Measurements from ENCODE around the gene CARS2.
A peak's percentile ranks its signal among the peaks of the same experiment; 100 is the strongest.
"Not testable (repeated sequence)": the region's sequence is repeated elsewhere in the genome, so short reads cannot be mapped to it uniquely, and the experiment has no call there.

CARS2 gene, protein sequence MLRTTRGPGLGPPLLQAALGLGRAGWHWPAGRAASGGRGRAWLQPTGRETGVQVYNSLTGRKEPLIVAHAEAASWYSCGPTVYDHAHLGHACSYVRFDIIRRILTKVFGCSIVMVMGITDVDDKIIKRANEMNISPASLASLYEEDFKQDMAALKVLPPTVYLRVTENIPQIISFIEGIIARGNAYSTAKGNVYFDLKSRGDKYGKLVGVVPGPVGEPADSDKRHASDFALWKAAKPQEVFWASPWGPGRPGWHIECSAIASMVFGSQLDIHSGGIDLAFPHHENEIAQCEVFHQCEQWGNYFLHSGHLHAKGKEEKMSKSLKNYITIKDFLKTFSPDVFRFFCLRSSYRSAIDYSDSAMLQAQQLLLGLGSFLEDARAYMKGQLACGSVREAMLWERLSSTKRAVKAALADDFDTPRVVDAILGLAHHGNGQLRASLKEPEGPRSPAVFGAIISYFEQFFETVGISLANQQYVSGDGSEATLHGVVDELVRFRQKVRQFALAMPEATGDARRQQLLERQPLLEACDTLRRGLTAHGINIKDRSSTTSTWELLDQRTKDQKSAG

GRCh38 chr13:110705826-110706569 is at the start of gene CARS2:
Gene CARS2, minus strand, starts transcription at chr13:110706116. Its CDS starts 23 bp downstream, at chr13:110706093.
- peak within 1 kb of the TSS; percentile 92 for H3K4me3 Mint-ChIP-seq
- peak within 1 kb of the TSS; percentile 92 for H3K27ac Mint-ChIP-seq
- peaks cover 22% of the 10 kb centered on the region for H3K36me3 Mint-ChIP-seq
- CTCF ChIA-PET: no interaction called here
- peaks cover 43% of the 10 kb centered on the region for H3K4me1 Mint-ChIP-seq
- no peaks in the 10 kb centered on the region for H3K9me3 Mint-ChIP-seq
- peak; percentile 95 for DNase-seq
- H3K27me3 Mint-ChIP-seq: peaks cover 7% of the 10 kb centered on the region

GRCh38 chr13:110748271-110748670 is 42.4 kb upstream of the CARS2 start:
- H3K27me3 Mint-ChIP-seq: peaks cover 9% of the 10 kb centered on the region
- no peak overlapping the region for H3K4me3 Mint-ChIP-seq
- H3K4me1 Mint-ChIP-seq: no peaks in the 10 kb centered on the region
- CTCF ChIA-PET: no interaction called here
- H3K27ac Mint-ChIP-seq: no peak overlapping the region
- peaks cover 12% of the 10 kb centered on the region for H3K9me3 Mint-ChIP-seq
- DNase-seq: no peak
- peaks cover 1% of the 10 kb centered on the region for H3K36me3 Mint-ChIP-seq

DNA sequence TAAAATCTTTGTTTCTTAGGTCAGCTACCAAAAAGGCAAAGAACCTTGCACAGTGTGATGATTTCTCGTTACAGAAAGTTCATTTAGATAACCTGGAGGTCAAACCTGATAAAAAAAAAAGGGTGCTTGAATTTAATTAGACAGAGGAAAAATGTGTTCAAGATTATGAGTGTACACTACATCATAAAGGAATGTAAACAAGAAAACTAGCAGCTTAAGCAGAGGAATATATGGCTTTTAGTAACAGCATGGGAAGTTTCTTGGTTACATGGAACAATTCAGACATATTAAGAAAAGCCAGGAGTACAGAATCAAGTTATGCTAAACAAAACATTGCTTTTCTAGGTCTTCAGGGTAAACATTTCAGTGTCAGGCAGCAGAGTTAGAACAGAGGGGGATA is 40.5 kb upstream of the CARS2 start:
- Mint-ChIP-seq H3K27ac (no peak overlapping the region), H3K4me3 (no peak overlapping the region), H3K9me3 (peaks cover 18% of the 10 kb centered on the region), H3K4me1 (no peaks in the 10 kb centered on the region), H3K36me3 (no peaks in the 10 kb centered on the region), H3K27me3 (peaks cover 10% of the 10 kb centered on the region)
- no peak for DNase-seq
- CTCF ChIA-PET: no interaction called here

DNA sequence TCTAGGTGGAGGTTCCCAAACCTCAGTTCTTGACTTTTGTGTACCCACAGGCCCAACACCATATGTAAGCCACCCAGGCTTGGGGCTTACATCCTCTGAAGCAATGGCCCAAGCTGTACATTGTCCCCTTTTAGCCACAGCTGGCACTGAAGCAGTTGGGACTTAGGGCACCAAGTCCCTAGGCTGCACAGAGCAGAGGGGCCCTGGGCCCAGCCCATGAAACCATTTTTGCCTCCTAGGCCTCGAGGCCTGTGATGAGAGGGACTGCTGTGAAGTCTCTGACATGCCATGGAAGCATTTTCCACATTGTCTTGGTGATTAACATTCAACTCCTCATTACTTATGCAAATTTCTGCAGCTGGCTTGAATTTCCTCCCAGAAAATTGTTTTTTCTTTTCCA is 37.8 kb upstream of the CARS2 start:
- H3K36me3 Mint-ChIP-seq: no peaks in the 10 kb centered on the region
- H3K4me1 Mint-ChIP-seq: no peaks in the 10 kb centered on the region
- no peak for DNase-seq
- H3K27ac Mint-ChIP-seq: no peak overlapping the region
- H3K4me3 Mint-ChIP-seq: no peak overlapping the region
- peaks cover 12% of the 10 kb centered on the region for H3K27me3 Mint-ChIP-seq
- CTCF ChIA-PET: no interaction called here
- peaks cover 17% of the 10 kb centered on the region for H3K9me3 Mint-ChIP-seq

GRCh38 chr13:110737555-110737954 is 31.6 kb upstream of the CARS2 start:
- Mint-ChIP-seq H3K27ac (no peak overlapping the region), H3K36me3 (no peaks in the 10 kb centered on the region), H3K9me3 (no peaks in the 10 kb centered on the region), H3K4me3 (no peak overlapping the region), H3K27me3 (peaks cover 5% of the 10 kb centered on the region), H3K4me1 (no peaks in the 10 kb centered on the region)
- DNase-seq: no peak
- CTCF ChIA-PET: no interaction called here

GRCh38 chr13:110734561-110734960 is 28.6 kb upstream of the CARS2 start:
- no peaks in the 10 kb centered on the region for H3K4me1 Mint-ChIP-seq
- H3K36me3 Mint-ChIP-seq: no peaks in the 10 kb centered on the region
- H3K27me3 Mint-ChIP-seq: peaks cover 5% of the 10 kb centered on the region
- no peak overlapping the region for H3K27ac Mint-ChIP-seq
- DNase-seq: no peak
- no peak overlapping the region for H3K4me3 Mint-ChIP-seq
- no peaks in the 10 kb centered on the region for H3K9me3 Mint-ChIP-seq
- CTCF ChIA-PET: interaction anchor here (1.0 kb wide), 1 partner anchor 87 kb away, joined by 3 read pairs; no protein-coding TSS in a partner anchor

GRCh38 chr13:110731072-110731471 is 25.2 kb upstream of the CARS2 start:
- CTCF ChIA-PET: no interaction called here
- no peaks in the 10 kb centered on the region for H3K27me3 Mint-ChIP-seq
- peaks cover 17% of the 10 kb centered on the region for H3K4me1 Mint-ChIP-seq
- no peak overlapping the region for H3K27ac Mint-ChIP-seq
- no peak overlapping the region for H3K4me3 Mint-ChIP-seq
- H3K9me3 Mint-ChIP-seq: no peaks in the 10 kb centered on the region
- DNase-seq: no peak
- no peaks in the 10 kb centered on the region for H3K36me3 Mint-ChIP-seq

GRCh38 chr13:110726726-110727125 is 20.8 kb upstream of the CARS2 start:
- CTCF ChIA-PET: no interaction called here
- H3K27ac Mint-ChIP-seq: peak overlapping the region; percentile 83
- no peaks in the 10 kb centered on the region for H3K9me3 Mint-ChIP-seq
- no peaks in the 10 kb centered on the region for H3K27me3 Mint-ChIP-seq
- no peak overlapping the region for H3K4me3 Mint-ChIP-seq
- H3K4me1 Mint-ChIP-seq: peaks cover 23% of the 10 kb centered on the region
- peak; percentile 65 for DNase-seq
- peaks cover 5% of the 10 kb centered on the region for H3K36me3 Mint-ChIP-seq

- H3K4me1 Mint-ChIP-seq: peaks cover 23% of the 10 kb centered on the region
- peak overlapping the region; percentile 83 for H3K27ac Mint-ChIP-seq
- DNase-seq, H3K27me3 Mint-ChIP-seq, H3K9me3 Mint-ChIP-seq, H3K36me3 Mint-ChIP-seq, H3K4me3 Mint-ChIP-seq, CTCF ChIA-PET: not testable (repeated sequence)
These were observed 20.2 kb upstream of the CARS2 start for GRCh38 chr13:110726153-110726552.

DNA sequence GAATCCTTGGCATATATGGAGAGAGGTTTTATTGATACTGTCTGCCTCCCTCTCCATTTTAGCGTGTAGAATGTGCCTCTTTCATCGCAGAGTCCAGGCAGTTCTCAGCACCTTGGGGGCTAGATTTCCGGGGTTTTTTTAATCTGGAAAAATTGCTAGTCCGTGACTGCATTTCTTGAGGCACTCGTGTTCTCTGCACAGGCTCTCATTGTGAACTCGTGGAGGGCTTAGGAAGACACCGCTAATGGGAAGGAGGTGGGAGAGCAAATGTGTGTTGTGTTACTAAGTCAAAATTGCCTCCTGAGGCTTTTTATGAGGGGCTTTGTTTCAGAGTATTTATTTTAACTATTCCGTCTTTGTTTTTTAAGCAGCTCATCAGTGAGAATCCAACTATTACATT is 17.7 kb upstream of the CARS2 start:
- no peak overlapping the region for H3K27ac Mint-ChIP-seq
- CTCF ChIA-PET: no interaction called here
- H3K4me1 Mint-ChIP-seq: peaks cover 27% of the 10 kb centered on the region

GRCh38 chr13:110722971-110723370 is 17.1 kb upstream of the CARS2 start:
- Mint-ChIP-seq H3K9me3 (no peaks in the 10 kb centered on the region), H3K4me3 (no peak overlapping the region), H3K36me3 (peaks cover 17% of the 10 kb centered on the region), H3K27ac (no peak overlapping the region), H3K4me1 (peaks cover 27% of the 10 kb centered on the region), H3K27me3 (no peaks in the 10 kb centered on the region)
- CTCF ChIA-PET: no interaction called here
- no peak for DNase-seq

More for the DNA sequence above, 17.7 kb upstream of the CARS2 start:
- Mint-ChIP-seq H3K4me3 (no peak overlapping the region), H3K9me3 (no peaks in the 10 kb centered on the region), H3K36me3 (peaks cover 17% of the 10 kb centered on the region), H3K27me3 (no peaks in the 10 kb centered on the region)
- no peak for DNase-seq

DNA sequence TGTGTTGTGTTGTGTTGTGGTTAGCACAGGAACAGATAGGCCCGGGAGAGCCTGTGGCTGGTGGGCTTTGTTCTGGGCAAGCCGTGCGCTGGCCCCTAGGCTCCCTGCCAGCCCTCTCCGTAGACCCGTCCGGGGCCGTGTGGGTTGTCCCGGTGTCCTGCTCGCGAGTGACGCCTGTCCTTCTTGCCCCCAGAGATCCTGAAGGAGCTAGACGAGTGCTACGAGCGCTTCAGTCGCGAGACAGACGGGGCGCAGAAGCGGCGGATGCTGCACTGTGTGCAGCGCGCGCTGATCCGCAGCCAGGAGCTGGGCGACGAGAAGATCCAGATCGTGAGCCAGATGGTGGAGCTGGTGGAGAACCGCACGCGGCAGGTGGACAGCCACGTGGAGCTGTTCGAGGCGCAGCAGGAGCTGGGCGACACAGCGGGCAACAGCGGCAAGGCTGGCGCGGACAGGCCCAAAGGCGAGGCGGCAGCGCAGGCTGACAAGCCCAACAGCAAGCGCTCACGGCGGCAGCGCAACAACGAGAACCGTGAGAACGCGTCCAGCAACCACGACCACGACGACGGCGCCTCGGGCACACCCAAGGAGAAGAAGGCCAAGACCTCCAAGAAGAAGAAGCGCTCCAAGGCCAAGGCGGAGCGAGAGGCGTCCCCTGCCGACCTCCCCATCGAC is 13.3 kb upstream of the CARS2 start:
- Mint-ChIP-seq H3K27ac (no peak overlapping the region), H3K27me3 (no peaks in the 10 kb centered on the region), H3K4me1 (peaks cover 24% of the 10 kb centered on the region), H3K4me3 (no peak overlapping the region), H3K36me3 (peaks cover 21% of the 10 kb centered on the region), H3K9me3 (no peaks in the 10 kb centered on the region)
- CTCF ChIA-PET: no interaction called here
- DNase-seq: no peak

- peaks cover 6% of the 10 kb centered on the region for H3K27me3 Mint-ChIP-seq
- peaks cover 31% of the 10 kb centered on the region for H3K4me1 Mint-ChIP-seq
- H3K27ac Mint-ChIP-seq: peak overlapping the region; percentile 99
- DNase-seq: no peak
- H3K4me3 Mint-ChIP-seq: peak overlapping the region; percentile 99
- CTCF ChIA-PET: interaction anchor here (1.2 kb wide), 1 partner anchor 33 kb away, joined by 4 read pairs; no protein-coding TSS in a partner anchor
- peaks cover 16% of the 10 kb centered on the region for H3K36me3 Mint-ChIP-seq
- H3K9me3 Mint-ChIP-seq: no peaks in the 10 kb centered on the region
These were observed 10.3 kb upstream of the CARS2 start for GRCh38 chr13:110716247-110716515.

Data from activated naive CD4-positive, alpha-beta T cell treated with anti-CD3 and anti-CD28 coated beads, Interleukin-2, amount 10 ng/mL, durations not matched to agents 7 days and 5 days (primary cell).